HEK293 (cell line): ENCODE results near the gene MSI2.

Experiments used
- CTCF ChIA-PET: fragments of 350-600 bp; formaldehyde crosslinking; extraction: SDS; loops from one replicate; lab custom pipeline; 2021; ENCODE audit warnings: antibody characterized with exemption; lab: Yijun Ruan, JAX
- POLR2A ChIA-PET: fragments of 300-600 bp; formaldehyde crosslinking; extraction: SDS; loops from one replicate; lab custom pipeline; 2020; ENCODE audit warnings: antibody characterized with exemption, inconsistent platforms; lab: Yijun Ruan, JAX
- H3K27ac ChIP-seq: fragments of 200-500 bp; sonication (Bioruptor generic); 2 replicates; pipeline ENCODE4 v1.5.1; 2014; ENCODE audit warnings: low read depth, low read length, control low read depth, inconsistent platforms; ENCODE audit errors: extremely low read depth
- H3K36me3 ChIP-seq, 2 experiments: fragments of 200-500 bp in 1 of 2; sonication (Bioruptor generic) in 1 of 2; 1 replicate in 1 of 2; 2 replicates in 1 of 2; pipeline ENCODE4 v1.5.1; 2014 to 2017; ENCODE audit warnings: inconsistent platforms in 2 of 2, low read length in 2 of 2; ENCODE audit not compliant: control insufficient read depth in 2 of 2, insufficient read depth in 1 of 2
- H3K4me1 ChIP-seq: fragments of 200-500 bp; sonication (Bioruptor generic); 2 replicates; pipeline ENCODE4 v1.5.1; 2014; ENCODE audit warnings: mild to moderate bottlenecking, low read length, inconsistent platforms; ENCODE audit not compliant: control insufficient read depth, insufficient read depth
- H3K4me3 ChIP-seq: 2 replicates; pipeline ENCODE4 v1.5.1; 2011; ENCODE audit warnings: low read depth, mild to moderate bottlenecking, control low read depth, low read length, moderate library complexity
- H3K9me3 ChIP-seq: fragments of 200-500 bp; sonication (Bioruptor generic); 2 replicates; pipeline ENCODE4 v1.5.1; 2014; ENCODE audit warnings: low read depth, low read length, inconsistent platforms; ENCODE audit not compliant: control insufficient read depth, insufficient read depth
- GLIS2 ChIP-seq: fragments of 450-650 bp; formaldehyde crosslinking; IDR thresholded peaks from 2 replicates; pipeline ENCODE4 v1.5.1; 2016; ENCODE audit warnings: missing biosample characterization, missing genetic modification characterization
- INSM2 ChIP-seq: fragments of 450-650 bp; formaldehyde crosslinking; IDR thresholded peaks from 2 replicates; pipeline ENCODE4 v1.5.1; 2016; ENCODE audit warnings: missing biosample characterization, missing genetic modification characterization
- KLF8 ChIP-seq: fragments of 450-650 bp; formaldehyde crosslinking; IDR thresholded peaks from 2 replicates; pipeline ENCODE4 v1.5.1; 2016; ENCODE audit warnings: missing biosample characterization, missing genetic modification characterization
- MYNN ChIP-seq: fragments of 450-650 bp; formaldehyde crosslinking; IDR thresholded peaks from 2 replicates; pipeline ENCODE4 v1.5.1; 2016; ENCODE audit warnings: missing biosample characterization, missing genetic modification characterization, borderline replicate concordance
- PRDM1 ChIP-seq: fragments of 450-650 bp; formaldehyde crosslinking; IDR thresholded peaks from 2 replicates; pipeline ENCODE4; 2016; ENCODE audit warnings: missing biosample characterization, missing genetic modification characterization
- PRDM2 ChIP-seq: fragments of 450-650 bp; formaldehyde crosslinking; IDR thresholded peaks from 2 replicates; pipeline ENCODE4 v1.5.1; 2016; ENCODE audit warnings: missing biosample characterization, missing genetic modification characterization, borderline replicate concordance
- ZBTB48 ChIP-seq: fragments of 450-650 bp; formaldehyde crosslinking; IDR thresholded peaks from 2 replicates; pipeline ENCODE4 v1.5.1; 2016; ENCODE audit warnings: missing biosample characterization, missing genetic modification characterization
- ZNF223 ChIP-seq: fragments of 450-650 bp; formaldehyde crosslinking; IDR thresholded peaks from 2 replicates; pipeline ENCODE4 v1.5.1; 2016; ENCODE audit warnings: missing biosample characterization, missing genetic modification characterization
- ZNF248 ChIP-seq: fragments of 450-650 bp; formaldehyde crosslinking; IDR thresholded peaks from 2 replicates; pipeline ENCODE4 v1.5.1; 2017; ENCODE audit warnings: missing biosample characterization, missing genetic modification characterization
- ZNF366 ChIP-seq: fragments of 450-650 bp; formaldehyde crosslinking; conservative IDR thresholded peaks from 2 replicates; pipeline ENCODE4 v1.5.1; 2016; ENCODE audit warnings: missing biosample characterization, missing genetic modification characterization
- ZNF423 ChIP-seq: fragments of 450-650 bp; formaldehyde crosslinking; IDR thresholded peaks from 2 replicates; pipeline ENCODE4 v1.5.1; 2016; ENCODE audit warnings: missing biosample characterization, missing genetic modification characterization
- ZNF544 ChIP-seq: fragments of 450-650 bp; formaldehyde crosslinking; IDR thresholded peaks from 2 replicates; pipeline ENCODE4 v1.5.0; 2017; ENCODE audit warnings: missing biosample characterization, missing genetic modification characterization
- ZNF639 ChIP-seq: fragments of 450-650 bp; formaldehyde crosslinking; IDR thresholded peaks from 2 replicates; pipeline ENCODE4 v1.5.1; 2016; ENCODE audit warnings: missing biosample characterization, missing genetic modification characterization
- ZNF664 ChIP-seq: fragments of 450-650 bp; formaldehyde crosslinking; IDR thresholded peaks from 2 replicates; pipeline ENCODE4 v1.5.1; 2016; ENCODE audit warnings: missing biosample characterization, missing genetic modification characterization
- ZNF692 ChIP-seq: fragments of 450-650 bp; formaldehyde crosslinking; IDR thresholded peaks from 2 replicates; pipeline ENCODE4 v1.5.1; 2016; ENCODE audit warnings: missing biosample characterization, missing genetic modification characterization
- ZNF837 ChIP-seq: fragments of 450-650 bp; formaldehyde crosslinking; IDR thresholded peaks from 2 replicates; pipeline ENCODE4 v1.5.1; 2016; ENCODE audit warnings: missing biosample characterization, missing genetic modification characterization
- ZNF843 ChIP-seq: fragments of 450-650 bp; formaldehyde crosslinking; IDR thresholded peaks from 2 replicates; pipeline ENCODE4 v1.5.1; 2016; ENCODE audit warnings: missing biosample characterization, missing genetic modification characterization
- ZSCAN16 ChIP-seq: fragments of 450-650 bp; formaldehyde crosslinking; IDR thresholded peaks from 2 replicates; pipeline ENCODE4 v1.5.1; 2016; ENCODE audit warnings: missing biosample characterization, missing genetic modification characterization
- ZSCAN30 ChIP-seq: fragments of 450-650 bp; IDR thresholded peaks from 2 replicates; pipeline ENCODE4 v1.5.1; 2018; ENCODE audit warnings: missing biosample characterization, mild to moderate bottlenecking, missing genetic modification characterization, moderate library complexity

MSI2 gene

GRCh38 chr17:57480438-57481196, 224.3 kb downstream of the MSI2 start:
- TF ChIP-seq ZNF692 (tag by site-specific recombination) (no peak), ZNF366 (tag by site-specific recombination) (no peak), GLIS2 (tag by site-specific recombination) (no peak), ZSCAN30 (no peak), INSM2 (tag by site-specific recombination) (no peak), ZNF843 (tag by site-specific recombination) (no peak), ZSCAN16 (no peak), ZNF544 (tag by site-specific recombination) (no peak), ZNF248 (tag by site-specific recombination) (no peak), ZNF664 (tag by site-specific recombination) (no peak), ZBTB48 (tag by site-specific recombination) (no peak), ZNF223 (no peak), ZNF423 (tag by site-specific recombination) (no peak), PRDM2 (no peak), PRDM1 (tag by site-specific recombination) (no peak), ZNF639 (tag by site-specific recombination) (no peak), ZNF837 (no peak), KLF8 (tag by site-specific recombination) (no peak), MYNN (no peak)
- POLR2A ChIA-PET: interaction anchor here (1.0 kb wide), 1 partner anchor 241 kb away, joined by 3 read pairs; no protein-coding TSS in a partner anchor
- no peak overlapping the region for H3K27ac ChIP-seq

More at GRCh38 chr17:57480438-57481196, 224.3 kb downstream of the MSI2 start:
- Histone ChIP-seq H3K4me1 (peaks cover 7% of the 10 kb centered on the region), H3K36me3 (no peaks in the 10 kb centered on the region), H3K4me3 (no peak overlapping the region), H3K9me3 (no peaks in the 10 kb centered on the region)
- CTCF ChIA-PET: interaction anchor here (0.5 to 1.1 kb wide), 4 partner anchors 13 to 358 kb away, joined by 3 read pairs; no protein-coding TSS in a partner anchor
